Stimulated activated CD4-positive, alpha-beta T cell treated with anti-CD3 and anti-CD28 coated beads, Interleukin-1b, Interleukin-23, amount 100 ng/mL, for 4 hours (primary cell): ENCODE measurements around the gene PPARD.
"Not testable (repeated sequence)": the region's sequence is repeated elsewhere in the genome, so short reads cannot be mapped to it uniquely, and the experiment has no call there.

Source experiments
- DNase-seq, 2 donors: peaks; one replicate each; pipeline ENCODE4 v3.0.0-alpha.2; 2020; ENCODE audit warnings: low read depth in 2 of 2

PPARD gene

GRCh38 chr6:35406711-35407485, 64.5 kb downstream of the PPARD start:
- no peak for DNase-seq

- DNase-seq = no peak
Measured at GRCh38 chr6:35409245-35409644, 66.9 kb downstream of the PPARD start.

- no peak for DNase-seq
Measured at GRCh38 chr6:35410131-35410530, 67.8 kb downstream of the PPARD start.

- DNase-seq = no peak
Measured at GRCh38 chr6:35411066-35411465, 68.7 kb downstream of the PPARD start.

GRCh38 chr6:35412102-35412501, 69.7 kb downstream of the PPARD start:
- no peak for DNase-seq

DNA sequence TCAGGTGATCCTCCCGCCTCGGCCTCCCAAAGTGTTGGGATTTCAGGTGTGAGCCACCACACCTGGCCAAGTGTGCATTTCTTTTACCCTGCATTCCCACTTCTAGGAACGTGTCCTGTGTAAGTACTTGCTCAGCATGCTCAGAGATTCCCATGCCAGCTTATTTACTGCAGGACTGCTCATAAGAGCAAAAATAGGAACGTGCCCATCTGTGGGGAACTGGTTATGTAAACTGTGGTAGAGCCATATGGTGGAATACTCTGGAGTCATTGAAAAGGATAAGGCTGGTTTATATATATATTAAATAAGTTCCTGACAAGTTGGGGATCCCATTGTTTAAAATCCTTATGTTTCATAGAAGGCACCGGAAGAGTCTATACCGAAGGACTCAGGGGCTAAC, 71.6 kb downstream of the PPARD start:
- DNase-seq = no peak

DNA sequence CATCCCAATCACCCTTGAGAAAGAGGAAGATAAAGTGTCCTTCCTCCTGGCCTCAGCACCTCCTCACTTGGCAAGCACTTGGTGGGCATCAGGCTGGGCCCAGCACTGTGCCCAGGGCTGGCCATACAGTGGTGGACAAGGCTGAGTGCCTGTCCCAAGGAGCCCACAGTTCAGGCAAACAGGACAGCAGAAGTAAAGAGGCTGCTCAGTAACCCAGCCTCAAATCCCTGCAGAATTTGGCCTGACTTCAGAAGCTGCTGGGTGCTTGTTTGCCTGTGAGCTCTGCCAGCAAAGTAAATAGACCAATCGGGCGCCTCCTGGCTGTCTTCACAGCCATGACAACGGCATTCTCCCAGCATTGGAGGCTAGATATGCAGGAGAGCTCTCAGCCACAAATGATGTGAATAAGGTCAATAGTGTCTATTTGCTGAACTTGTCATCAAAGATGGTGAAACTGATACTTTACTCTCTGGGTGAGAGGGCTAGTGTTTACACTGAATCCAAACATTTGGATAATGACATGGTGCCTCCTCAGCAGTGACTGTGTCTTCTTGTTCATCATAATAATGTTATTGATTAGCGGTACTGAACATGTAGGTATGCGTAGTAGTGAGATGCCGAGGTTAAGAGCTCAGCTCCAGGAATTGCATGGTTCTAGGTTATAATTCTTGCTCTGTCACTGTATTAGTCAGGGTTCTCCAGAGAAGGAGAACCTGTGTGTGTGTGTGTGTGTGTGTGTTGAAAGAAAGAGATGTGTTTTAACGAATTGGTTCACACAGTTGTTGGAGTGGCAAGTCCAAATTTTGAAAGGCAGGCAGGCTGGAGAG, 72.9 kb downstream of the PPARD start:
- DNase-seq = no peak

DNA sequence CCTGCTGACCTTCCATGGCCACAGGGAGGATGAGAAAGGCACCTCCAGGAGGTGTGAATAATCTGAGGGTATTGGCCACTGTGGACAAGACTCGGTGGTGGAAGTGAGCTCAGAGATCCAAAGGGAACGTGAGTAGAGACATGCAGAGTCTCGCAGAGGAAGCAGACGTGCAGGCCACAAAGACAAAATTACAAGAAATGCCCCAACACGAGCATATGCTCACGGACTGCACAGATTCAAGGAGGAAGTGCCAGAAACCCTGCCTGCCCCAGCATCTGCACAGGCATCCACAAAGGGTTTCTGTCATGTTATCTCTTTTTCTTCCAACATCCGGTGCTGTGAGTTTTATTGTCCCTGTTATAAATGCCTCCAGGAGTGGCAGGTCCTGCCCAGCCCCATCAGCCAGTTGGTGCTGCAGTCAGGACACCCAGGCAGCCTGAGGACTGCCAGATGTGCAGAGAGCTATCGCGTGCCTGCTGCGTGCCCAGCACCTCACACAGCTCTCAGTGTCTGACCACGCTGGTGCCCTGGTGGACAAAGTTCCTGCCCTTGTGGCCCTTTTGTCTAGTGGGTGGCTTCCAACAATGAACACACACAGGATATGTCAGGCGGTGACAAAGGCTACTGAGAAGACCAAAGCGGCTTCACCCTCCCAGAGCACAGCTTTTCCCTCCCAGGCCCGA, 75.8 kb downstream of the PPARD start:
- no peak for DNase-seq

- no peak for DNase-seq
Measured at GRCh38 chr6:35419417-35419816, 77.1 kb downstream of the PPARD start.

- DNase-seq = no peak
Measured at GRCh38 chr6:35419961-35420360, 77.6 kb downstream of the PPARD start.

- no peak for DNase-seq
Measured at GRCh38 chr6:35425284-35425683, 82.9 kb downstream of the PPARD start.

DNA sequence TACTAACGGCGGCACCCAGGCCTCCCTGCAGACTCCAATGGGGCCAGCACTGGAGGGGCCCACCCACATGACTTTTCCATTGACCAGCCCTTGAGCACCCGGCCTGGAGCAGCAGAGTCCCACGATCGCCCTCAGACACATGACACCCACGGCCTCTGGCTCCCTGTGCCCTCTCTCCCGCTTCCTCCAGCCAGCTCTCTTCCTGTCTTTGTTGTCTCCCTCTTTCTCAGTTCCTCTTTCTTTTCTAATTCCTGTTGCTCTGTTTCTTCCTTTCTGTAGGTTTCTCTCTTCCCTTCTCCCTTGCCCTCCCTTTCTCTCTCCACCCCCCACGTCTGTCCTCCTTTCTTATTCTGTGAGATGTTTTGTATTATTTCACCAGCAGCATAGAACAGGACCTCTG, 83.7 kb downstream of the PPARD start:
- no peak for DNase-seq

DNA sequence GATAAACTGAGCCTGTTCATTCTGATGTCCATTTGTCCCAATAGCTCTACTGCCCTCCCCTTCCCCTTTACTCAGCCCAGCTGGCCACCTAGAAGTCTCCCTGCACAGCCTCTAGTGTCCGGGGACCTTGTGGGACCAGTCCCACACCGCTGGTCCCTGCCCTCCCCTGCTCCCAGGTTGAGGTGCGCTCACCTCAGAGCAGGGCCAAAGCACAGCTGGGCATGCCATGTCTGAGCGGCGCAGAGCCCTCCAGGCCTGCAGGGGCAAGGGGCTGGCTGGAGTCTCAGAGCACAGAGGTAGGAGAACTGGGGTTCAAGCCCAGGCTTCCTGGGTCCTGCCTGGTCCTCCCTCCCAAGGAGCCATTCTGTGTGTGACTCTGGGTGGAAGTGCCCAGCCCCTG, 85.1 kb downstream of the PPARD start:
- DNase-seq = no peak

DNA sequence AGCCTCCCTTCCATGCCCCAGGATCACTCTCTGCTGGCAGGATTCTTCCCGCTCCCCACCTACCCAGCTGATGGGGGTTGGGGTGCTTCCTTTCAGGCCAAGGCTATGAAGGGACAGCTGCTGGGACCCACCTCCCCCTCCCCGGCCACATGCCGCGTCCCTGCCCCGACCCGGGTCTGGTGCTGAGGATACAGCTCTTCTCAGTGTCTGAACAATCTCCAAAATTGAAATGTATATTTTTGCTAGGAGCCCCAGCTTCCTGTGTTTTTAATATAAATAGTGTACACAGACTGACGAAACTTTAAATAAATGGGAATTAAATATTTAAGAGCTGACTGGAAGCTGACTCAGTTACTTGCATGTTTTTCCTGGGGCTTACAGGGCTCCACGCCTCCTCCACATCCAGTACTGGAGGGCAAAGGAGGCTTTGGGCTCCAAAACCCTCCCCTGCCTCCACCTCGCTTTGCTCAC, 85.5 kb downstream of the PPARD start:
- DNase-seq = no peak

- DNase-seq = no peak
Measured at GRCh38 chr6:35428421-35429149, 86.2 kb downstream of the PPARD start.

DNA sequence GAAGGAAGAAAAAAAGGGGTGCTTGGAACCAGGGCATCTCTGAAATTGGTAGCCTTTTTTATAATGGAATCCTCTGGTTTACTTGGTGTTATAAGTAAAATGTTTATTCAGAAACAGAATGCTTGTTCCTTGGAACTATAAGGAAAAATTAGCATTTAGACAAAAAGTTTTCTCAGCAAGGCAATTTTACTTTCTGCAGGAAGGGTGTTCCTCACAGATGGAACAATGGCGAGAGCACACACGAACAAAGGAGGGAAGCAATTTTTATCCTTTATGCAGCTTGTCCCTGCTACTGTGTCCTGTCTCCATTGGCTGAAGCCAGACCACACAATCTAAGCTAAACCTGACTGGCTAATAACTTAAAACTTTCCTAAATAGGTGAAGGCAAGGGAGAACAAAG, 87.1 kb downstream of the PPARD start:
- DNase-seq = no peak

DNA sequence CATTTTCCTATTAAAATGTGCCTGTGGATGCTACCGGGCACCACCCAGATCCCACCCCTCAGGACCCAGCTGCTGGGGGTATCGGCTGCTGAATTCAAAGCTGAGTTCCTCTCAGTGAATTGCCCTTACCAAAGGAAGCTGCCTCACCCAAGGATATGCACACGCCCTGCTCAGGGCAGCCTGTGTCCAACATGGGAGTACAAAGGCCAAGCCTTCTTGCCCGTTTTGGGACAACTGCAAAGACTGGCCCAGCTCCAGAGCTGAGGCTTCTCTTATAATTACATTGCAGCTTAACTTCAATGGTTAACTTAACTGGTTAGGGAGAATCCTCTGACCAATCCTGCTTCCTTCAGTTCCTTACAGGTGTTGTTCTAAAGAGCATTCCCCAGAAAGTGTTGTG, 89.9 kb downstream of the PPARD start:
- DNase-seq = no peak

GRCh38 chr6:35432702-35433101, 90.3 kb downstream of the PPARD start:
- DNase-seq = not testable (repeated sequence)

DNA sequence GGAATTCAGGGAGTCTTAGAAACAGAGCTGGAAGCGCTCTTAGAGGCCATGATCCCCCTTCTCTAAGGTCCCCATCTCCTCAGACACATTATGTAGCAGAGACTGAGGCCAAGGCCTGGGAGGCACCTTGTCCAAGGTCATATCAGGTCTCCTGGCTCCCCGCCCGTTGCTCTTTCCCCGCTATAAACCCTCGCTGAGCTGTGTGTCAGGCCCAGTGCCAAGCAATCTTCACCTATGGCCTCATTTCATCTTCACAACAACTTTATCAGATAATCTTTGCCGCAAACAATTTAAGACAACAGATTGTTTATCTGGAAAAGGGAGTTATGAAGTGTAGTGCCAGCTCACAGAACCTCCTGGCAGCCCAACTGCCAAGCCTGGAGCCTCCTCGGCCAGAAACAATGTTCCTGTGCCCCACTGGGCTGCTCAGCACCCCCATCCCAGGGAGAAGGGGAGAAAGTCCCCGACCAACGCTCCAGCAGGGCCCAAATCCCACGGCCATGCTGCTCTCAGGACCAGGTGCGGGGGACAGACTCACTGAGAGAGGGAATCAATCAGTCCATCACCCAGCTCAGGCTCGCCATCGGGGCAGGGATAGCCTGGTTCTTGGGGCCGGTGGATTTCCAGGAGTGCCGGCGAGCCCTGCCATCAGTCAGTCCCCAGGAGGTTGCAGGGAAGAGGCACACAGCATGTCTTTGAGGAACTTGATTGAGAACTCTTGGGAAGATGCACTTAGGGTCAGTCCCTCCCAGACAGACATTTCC, 92.9 kb downstream of the PPARD start:
- DNase-seq = no peak

GRCh38 chr6:35436071-35436857, 93.9 kb downstream of the PPARD start:
- no peak for DNase-seq
